Endothelial cell of umbilical vein (primary cell): ENCODE measurements around the gene TESK1.

Source experiments
- CTCF ChIP-seq, 2 donors: IDR thresholded peaks; 1 replicate in 1 of 2; 2 replicates in 1 of 2; pipeline ENCODE4 v1.5.1; 2011; ENCODE audit warnings: low read length in 2 of 2, mild to moderate bottlenecking in 2 of 2, moderate library complexity in 2 of 2, control low read depth in 1 of 2, inconsistent platforms in 1 of 2, low read depth in 1 of 2; ENCODE audit not compliant: insufficient read depth in 1 of 2; ENCODE audit errors: extremely low read depth in 1 of 2
- JUN ChIP-seq: IDR thresholded peaks from 2 replicates; pipeline ENCODE4 v1.6.1; 2011; ENCODE audit warnings: borderline replicate concordance, low read depth; ENCODE audit not compliant: insufficient read length, insufficient read depth
- POLR2AphosphoS5 ChIP-seq: IDR thresholded peaks from 2 replicates; pipeline ENCODE4 v1.6.1; 2012; ENCODE audit warnings: low read depth, mild to moderate bottlenecking, control low read depth, low read length, moderate library complexity; ENCODE audit not compliant: insufficient read depth

- TF ChIP-seq CTCF (IDR thresholded peaks at IDR 0.05; ENCODE audit: extremely low read depth in 1 of 2, insufficient read depth in 1 of 2, low read depth in 1 of 2, low read length in 2 of 2) (no peak), JUN (no peak), POLR2AphosphoS5 (no peak)
These were observed 5.1 kb upstream of the TESK1 start for GRCh38 chr9:35599763-35600604.
